PFSK-1 (cell line): Measurements from ENCODE around the gene CNN3.

Source experiments
- FOXP2 ChIP-seq: optimal IDR thresholded peaks from 2 replicates; pipeline ENCODE3; 2011; ENCODE audit warnings: borderline replicate concordance, control low read depth, inconsistent platforms; ENCODE audit not compliant: insufficient read depth; ENCODE audit errors: extremely low read length, extremely low read depth
- POLR2AphosphoS5 ChIP-seq: IDR thresholded peaks from 2 replicates; pipeline ENCODE4 v1.6.1; 2012; ENCODE audit warnings: low read depth, mild to moderate bottlenecking, control low read depth, low read length, moderate library complexity
- SIN3A ChIP-seq: IDR thresholded peaks from 2 replicates; pipeline ENCODE4 v1.6.1; 2012; ENCODE audit warnings: mild to moderate bottlenecking, low read length, moderate library complexity, borderline replicate concordance; ENCODE audit not compliant: insufficient read depth
- TAF1 ChIP-seq: IDR thresholded peaks from 2 replicates; pipeline ENCODE4 v1.6.1; 2012; ENCODE audit warnings: low read length, control low read depth, borderline replicate concordance; ENCODE audit not compliant: insufficient read depth
- TF ChIP-seq, protein P1 (sequence below), 2 experiments: IDR thresholded peaks; 2 replicates each; pipeline versions ENCODE4 v1.6.1 to v1.8.0; 2011 to 2012; ENCODE audit warnings: low read depth in 2 of 2, low read length in 2 of 2, control low read depth in 1 of 2, inconsistent platforms in 1 of 2, mild to moderate bottlenecking in 1 of 2, moderate library complexity in 1 of 2; ENCODE audit not compliant: insufficient read depth in 1 of 2

Gene CNN3

GRCh38 chr1:94858276-94858675 lies 68.6 kb downstream of the CNN3 start:
- TF ChIP-seq, protein P1, sequence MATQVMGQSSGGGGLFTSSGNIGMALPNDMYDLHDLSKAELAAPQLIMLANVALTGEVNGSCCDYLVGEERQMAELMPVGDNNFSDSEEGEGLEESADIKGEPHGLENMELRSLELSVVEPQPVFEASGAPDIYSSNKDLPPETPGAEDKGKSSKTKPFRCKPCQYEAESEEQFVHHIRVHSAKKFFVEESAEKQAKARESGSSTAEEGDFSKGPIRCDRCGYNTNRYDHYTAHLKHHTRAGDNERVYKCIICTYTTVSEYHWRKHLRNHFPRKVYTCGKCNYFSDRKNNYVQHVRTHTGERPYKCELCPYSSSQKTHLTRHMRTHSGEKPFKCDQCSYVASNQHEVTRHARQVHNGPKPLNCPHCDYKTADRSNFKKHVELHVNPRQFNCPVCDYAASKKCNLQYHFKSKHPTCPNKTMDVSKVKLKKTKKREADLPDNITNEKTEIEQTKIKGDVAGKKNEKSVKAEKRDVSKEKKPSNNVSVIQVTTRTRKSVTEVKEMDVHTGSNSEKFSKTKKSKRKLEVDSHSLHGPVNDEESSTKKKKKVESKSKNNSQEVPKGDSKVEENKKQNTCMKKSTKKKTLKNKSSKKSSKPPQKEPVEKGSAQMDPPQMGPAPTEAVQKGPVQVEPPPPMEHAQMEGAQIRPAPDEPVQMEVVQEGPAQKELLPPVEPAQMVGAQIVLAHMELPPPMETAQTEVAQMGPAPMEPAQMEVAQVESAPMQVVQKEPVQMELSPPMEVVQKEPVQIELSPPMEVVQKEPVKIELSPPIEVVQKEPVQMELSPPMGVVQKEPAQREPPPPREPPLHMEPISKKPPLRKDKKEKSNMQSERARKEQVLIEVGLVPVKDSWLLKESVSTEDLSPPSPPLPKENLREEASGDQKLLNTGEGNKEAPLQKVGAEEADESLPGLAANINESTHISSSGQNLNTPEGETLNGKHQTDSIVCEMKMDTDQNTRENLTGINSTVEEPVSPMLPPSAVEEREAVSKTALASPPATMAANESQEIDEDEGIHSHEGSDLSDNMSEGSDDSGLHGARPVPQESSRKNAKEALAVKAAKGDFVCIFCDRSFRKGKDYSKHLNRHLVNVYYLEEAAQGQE (IDR thresholded peaks at IDR 0.05; ENCODE audit: insufficient read depth in 1 of 2, low read depth in 2 of 2, low read length in 2 of 2): no peak
- no peak for TF ChIP-seq FOXP2
- TF ChIP-seq TAF1: no peak
- no peak for TF ChIP-seq POLR2AphosphoS5
- TF ChIP-seq SIN3A: no peak

GRCh38 chr1:94856868-94857267 lies 70.0 kb downstream of the CNN3 start:
- TF ChIP-seq FOXP2: no peak
- no peak for TF ChIP-seq SIN3A

DNA sequence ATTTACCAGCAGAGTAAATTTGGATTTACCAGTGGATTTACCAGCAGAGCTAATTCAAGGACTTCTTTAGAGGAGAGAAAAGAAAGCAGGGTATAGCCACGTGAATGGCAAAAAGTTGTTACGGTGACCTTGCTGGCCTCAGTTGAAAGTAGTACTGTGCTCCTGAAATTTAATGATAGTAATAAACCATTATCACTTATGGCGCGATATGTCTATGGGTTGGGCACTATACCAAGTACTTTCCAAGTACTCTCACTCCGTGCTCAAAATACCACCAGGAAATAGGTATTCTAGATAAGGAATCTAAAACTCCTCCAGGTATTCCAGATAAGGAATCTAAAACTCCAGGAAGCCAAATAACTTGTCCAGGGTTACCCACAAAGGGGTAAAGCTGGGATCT lies 70.9 kb downstream of the CNN3 start:
- no peak for TF ChIP-seq SIN3A
- TF ChIP-seq POLR2AphosphoS5: no peak
- TF ChIP-seq TAF1: no peak
- TF ChIP-seq, protein P1 (IDR thresholded peaks at IDR 0.05; ENCODE audit: insufficient read depth in 1 of 2, low read depth in 2 of 2, low read length in 2 of 2): no peak
- no peak for TF ChIP-seq FOXP2

DNA sequence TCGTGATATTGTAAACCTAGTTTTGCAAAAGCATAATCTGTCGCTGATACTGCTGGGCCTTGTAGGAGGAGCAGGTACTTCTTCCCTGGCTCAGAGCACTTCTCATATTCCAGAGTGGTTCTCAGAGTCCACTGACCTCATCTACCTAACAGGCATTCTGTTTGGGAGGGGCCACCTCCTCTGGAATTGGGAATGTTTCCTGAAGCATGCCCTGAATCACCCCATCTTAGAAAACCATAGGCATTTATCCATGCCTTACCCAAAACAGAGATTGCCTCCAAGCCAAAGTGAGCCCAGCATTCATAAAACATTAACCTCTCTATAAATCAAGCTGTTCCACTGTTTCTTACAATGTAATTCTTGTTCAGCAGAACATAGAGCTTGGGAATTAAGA lies 71.6 kb downstream of the CNN3 start:
- TF ChIP-seq SIN3A (no peak), POLR2AphosphoS5 (no peak), TAF1 (no peak), FOXP2 (no peak)
- TF ChIP-seq, protein P1 (IDR thresholded peaks at IDR 0.05; ENCODE audit: insufficient read depth in 1 of 2, low read depth in 2 of 2, low read length in 2 of 2): no peak

DNA sequence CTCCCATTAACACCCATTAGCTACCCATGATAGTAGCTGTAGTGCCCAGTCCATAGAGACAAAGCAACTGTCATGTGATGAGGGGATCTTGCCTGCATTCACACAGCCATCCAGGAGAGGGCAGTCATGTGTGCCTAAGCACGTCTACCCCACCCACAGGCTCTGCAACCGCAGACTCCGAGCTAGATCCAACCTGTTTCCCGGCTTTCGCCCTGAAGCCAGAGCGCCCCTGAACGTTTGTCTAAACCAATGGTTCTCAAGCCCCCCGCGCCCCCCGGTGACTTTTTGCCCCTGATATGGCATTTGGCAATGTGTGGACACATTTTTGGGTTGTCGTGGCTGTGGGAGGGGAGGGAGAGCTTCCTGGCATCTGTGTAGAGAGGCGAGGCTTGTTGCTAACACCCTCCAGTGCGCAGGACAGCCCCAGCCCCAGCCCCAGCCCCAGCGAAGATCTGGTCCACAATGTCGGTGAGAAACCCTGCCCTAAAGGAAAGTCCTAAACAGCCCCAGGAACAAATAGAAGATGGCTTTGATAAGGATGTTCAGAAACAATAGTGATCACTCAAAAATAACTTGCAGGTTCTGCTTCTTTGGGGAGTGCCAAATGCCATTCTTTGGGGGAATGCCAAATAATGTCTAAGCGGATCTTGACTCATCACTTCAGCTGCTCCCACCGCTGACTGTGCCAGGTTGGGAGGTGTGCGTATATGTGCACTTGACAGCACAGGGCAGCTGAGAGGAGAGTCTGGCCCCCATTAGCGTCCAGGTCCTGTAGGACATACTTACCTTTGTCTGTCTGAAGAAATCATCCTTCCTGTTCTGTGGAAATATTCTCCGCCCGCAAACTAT lies 72.2 kb downstream of the CNN3 start:
- TF ChIP-seq TAF1: no peak
- no peak for TF ChIP-seq POLR2AphosphoS5
- TF ChIP-seq, protein P1 (IDR thresholded peaks at IDR 0.05; ENCODE audit: insufficient read depth in 1 of 2, low read depth in 2 of 2, low read length in 2 of 2): no peak
- TF ChIP-seq SIN3A: no peak
- TF ChIP-seq FOXP2: peak; percentile 75
